NOMO-1 (cell line): ENCODE data around the gene VRK3.

Experiments
- DNase-seq, 2 experiments: peaks; one replicate each; lab custom pipeline; 2025; ENCODE audit not compliant: unreplicated experiment in 2 of 2; lab: John Stamatoyannopoulos, UW

VRK3 gene

DNA sequence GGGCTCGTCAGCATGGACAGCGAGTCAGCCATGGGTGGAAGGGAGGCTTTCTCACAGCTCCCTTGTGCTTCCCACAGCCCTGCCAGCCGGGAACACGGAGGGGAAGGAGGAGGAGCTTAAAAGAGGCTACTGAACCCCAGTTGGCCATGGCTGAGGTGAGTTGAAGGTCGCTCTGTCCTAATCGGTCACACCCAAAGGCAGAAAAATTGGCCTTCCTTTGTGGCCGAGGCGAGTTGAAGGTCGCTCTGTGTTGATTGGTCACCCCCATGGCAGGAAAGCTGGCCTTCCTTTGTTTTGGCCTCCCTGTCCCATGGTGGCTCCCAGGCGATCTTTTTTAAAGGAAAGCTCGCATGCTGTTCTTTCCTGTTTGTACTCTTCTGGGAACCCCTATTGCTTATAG is 5.8 kb upstream of the VRK3 start:
- no peak for DNase-seq

DNA sequence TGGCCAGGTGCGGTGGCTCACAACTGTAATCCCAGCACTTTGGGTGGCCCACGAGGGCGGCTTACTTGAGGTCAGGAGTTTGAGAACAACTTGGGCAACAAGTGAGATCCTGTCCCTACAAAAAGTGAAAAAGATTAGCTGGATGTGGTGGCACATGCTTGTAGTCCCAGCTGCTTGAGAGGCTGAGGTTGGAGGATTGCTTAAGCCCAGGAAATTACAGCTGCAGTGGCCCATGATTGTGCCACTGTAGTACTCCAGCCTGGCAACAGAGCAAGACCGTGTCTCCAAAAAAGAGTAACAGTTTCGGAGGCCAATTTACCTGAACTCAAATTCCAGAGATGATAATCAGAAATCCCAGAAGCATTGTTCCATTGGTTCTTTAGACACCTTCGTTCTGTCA is 5.1 kb upstream of the VRK3 start:
- DNase-seq, result no peak

DNA sequence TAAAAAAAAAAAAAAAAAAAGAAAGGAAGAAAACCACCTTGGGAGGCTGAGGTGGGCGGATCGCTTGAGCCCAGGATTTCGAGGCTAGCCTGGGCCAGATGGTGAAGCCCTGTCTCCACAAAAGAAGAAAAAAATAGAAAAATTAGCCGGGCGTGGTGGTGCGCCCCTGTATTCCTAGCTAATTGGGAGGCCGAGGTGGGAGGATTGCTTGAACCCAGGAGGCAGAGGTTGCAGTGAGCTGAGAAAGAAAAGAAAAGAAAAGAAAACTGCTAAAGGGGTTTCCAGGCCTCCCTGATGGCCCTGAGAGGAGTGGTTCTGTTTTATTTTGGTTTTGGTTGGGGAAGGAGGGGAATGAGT is 1.4 kb upstream of the VRK3 start:
- no peak for DNase-seq

DNA sequence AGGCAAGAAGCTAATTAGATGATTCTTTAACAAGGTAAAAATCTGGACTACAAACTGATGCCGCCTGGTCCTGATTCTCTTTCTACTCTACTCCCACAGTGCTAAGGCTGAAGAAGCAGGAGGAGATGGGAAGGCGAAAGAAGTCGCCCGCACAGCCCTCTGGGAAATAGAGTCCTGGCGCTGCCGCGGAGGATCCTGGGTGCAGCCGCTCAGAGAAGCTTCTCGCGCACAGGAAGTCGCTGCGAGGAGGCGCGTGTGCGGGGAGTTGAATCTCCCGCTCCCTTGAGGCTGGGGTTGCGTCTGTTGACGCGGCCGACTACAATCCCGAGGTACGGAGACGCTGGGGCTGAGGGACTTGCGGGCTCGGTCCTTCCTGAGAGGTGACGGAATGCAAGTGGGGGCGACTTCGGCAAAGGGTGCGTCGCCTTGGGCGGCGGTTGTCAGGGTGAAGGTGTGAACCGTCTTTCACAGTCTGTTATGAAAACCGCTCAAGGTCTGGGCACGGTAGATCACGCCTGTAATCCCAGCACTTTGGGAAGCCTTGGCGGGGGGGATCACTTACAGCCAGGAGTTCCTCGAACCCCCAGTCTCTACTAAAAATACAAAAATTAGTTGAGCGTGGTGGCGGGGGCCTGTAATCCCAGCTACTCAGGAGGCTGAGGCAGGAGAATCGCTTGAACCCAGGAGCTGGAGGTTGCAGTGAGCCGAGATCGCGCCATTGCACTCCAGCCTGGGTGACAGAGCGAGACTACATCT is 800 bp upstream of the VRK3 start, which contains the start of gene ZNF473:
ZNF473 (plus strand) TSS at position 212 of the 756 bp plus-strand sequence. CDS start 5,078 bp downstream, outside the sequence.
- DNase-seq, result peak; percentile 94 to 98

DNA sequence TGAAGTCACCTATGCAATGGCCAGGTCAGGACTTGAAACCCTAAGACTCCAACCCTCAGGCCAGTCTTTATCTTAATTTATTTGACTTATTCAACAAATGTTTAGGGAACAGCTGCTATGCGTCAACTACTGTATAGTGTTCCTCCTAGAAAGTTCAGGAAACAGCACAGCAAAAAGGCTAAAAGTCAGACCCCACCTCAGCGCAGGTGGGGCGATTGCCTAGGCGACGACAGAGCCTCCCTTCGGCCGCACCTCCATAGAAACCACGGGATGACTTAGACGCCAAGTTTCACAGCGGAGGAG is 502 bp downstream of the VRK3 start:
- DNase-seq, result peak in 1 of 2 experiments; percentile 39

DNA sequence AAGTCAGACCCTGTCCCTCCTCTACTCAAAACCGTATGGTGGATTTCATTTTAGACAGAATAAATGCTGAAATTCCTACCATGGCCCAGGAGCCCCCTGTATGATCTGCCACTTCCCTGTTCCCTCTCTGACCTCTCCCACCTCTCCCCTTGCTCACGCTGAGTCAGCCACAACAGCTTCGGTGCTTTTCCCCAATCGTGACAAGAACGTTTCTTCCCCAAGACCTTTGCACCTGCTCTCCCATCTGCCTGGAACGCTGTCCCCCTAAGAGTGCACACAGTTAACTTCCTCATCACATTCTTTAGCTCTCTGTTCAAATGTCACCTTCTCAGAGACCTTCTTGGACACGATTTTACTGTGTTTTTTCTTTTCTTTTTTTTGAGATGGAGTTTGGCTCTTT is 2.3 kb downstream of the VRK3 start:
- no peak for DNase-seq

DNA sequence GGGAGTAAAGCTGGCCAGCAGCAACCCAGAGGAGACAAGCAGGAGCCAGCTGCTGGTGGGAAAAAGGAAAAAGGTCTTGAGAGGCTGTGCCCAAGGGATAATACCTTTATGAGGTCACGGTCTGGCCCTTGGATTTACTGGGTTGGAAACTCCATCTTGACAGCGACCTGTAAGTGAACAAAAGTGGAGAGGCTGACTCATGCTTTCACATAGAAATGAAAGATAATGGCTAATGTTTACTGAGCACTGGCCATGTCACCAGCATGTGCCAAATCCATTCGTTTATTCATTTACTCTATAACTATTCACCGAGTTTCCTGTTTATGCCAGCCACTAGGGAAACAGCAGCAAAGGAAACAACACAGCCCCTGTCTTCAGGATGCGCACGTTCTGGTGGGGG is 4.7 kb downstream of the VRK3 start:
- DNase-seq, result no peak

DNA sequence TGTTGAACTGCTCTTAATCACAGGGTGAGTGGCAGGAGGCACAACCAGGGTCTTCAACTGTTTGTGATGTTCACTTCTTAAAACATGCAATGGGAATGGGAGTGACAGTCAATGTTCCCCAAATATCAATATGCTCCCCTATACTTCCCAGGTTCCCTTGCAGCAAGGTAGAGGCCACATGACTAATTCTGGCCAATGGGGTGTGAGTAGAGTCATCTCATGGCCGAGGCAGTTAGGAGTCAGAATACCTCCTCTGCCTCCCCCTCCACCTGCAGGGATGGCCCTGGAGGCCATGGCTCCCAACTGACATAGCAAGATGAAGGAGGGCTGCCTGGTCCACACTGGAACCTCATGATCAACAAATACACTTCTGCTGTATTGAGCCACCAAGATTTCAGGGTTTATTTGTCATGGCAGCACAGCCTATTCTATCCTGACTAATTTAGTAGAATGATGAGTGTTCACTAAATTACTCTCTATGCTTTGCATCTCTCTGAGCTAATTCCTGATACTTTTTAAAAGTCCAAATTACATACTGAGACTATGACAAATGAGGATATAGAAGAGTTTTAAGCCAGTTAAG is 8.9 kb downstream of the VRK3 start:
- no peak for DNase-seq

DNA sequence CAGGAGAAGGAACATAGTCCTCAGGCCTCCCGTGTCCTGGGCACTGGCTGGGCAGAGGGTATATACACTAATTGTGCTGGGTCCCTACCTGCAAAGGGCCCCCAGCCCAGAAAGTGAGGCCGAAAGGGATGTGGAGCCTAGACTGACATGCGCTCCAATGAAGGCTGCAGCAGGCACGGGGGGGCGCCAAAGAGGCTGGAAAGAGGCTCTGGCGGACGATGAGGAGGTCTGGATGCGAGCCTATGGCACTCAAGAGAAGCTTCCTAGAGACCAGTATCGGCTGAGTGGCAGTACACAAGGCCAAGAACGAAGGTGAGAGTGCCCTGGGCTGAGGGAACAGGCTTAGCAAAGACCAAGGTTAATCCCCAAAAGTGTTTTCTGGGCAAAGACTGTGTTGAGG is 16.6 kb downstream of the VRK3 start:
- DNase-seq, result no peak

DNA sequence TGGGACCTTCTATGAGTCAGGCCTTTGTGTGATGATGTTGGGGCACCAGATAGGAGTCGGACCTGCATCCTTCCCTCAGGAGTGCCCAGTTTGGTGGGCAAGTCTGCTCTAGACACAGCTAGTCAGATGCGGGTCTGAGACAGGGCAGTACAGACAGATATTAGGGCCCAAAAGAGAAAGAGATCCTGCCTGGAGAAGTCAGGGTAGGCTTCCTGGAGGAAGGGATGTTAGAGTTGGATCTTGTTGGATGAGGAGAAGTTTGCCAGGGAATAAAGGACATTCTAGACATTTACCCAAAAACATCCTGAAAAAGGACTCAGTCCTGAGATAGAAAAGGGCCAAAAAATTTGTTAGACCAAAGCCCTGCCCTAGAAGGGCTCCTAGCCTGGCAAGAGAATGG is 17.2 kb downstream of the VRK3 start:
- no peak for DNase-seq

DNA sequence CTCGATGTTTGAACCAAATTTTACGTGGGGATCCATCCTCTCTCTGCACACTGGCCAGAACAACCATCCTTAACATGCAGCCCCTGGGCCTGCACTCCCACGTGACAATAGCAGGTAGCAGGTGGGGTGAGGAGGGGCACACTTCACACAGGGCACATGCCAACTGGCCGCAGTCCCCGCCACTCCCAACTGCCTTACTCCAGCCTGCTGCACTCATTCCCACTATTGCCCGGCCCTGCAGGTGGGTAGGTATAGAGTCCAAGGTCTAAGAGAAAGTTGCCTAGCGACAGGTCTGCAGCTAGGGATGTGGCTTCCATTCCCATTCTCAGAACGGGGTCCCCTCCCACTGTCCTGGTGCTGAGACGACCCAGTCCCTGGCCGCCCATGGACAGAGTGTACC is 18.0 kb downstream of the VRK3 start:
- DNase-seq, result no peak

DNA sequence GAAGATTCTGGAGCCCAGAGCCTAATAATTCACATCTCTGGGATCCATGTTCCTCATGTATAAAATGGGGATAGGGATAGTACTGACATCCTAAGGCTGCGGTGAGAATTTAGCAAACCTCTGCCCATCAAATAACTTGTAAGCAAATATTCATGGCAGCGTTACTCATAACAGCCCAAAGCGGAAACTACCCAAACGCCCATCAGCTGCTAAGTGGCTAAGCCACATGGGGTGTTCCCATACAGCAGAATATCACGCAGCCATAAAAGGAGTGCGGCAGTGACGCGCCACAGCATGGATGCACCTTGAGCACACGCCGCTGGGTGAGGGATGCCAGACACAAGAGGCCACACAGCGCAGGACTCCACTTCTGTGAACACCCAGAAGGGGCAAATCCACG is 19.7 kb downstream of the VRK3 start:
- no peak for DNase-seq

DNA sequence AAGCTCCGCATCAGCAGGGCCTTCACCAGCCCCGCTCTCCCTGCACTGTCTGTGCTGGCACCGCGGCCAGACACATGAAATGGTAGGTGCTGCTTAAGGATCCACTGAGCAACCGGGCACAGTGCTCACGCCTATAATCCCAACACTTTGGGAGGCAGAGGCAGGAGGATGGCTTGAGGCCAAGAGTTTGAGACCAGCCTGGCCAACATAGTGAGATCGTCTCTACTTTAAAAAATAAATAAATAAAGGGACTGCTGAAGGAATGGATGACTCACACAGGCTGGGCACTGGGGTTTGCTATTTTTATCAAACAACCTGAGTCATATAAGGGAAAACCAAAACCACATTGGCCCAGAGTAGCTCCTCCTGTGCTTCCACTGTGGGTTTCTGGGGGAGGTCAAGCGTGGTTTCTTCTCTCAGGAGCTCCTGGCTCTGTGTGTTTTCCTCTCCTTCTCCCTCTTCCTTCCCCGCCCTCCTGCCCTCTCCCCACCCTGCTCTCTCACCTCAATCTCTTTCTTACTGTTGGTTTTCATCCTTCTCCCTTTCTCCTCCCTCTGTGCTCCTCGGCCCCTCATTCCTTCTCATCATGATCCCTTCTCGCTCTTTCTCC is 21.3 kb downstream of the VRK3 start:
- DNase-seq, result peak; percentile 42 to 76

DNA sequence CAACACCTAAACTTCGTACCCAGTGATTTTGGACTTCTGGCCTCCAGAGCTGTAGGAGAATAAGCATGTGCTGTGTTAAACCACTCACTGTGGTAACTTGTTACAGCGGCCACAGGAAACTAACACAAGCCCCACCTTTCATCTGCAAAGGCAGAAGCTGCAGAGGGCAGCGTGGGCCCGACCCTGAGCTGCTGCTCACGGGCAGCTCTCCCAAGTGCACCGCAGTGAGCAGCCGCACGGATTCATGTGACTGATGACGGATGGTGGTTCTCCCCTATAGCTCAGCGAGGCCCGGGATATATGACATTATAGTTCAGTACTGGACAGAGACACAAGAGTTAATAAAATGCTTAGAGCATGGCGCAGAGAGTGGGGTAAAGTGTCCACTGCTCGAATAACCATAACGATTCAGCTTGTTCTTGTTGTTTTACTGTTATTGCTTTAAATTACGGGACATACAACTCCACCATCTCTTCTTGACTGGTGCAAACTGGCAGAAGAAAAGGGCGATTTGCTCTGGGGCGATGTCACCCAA is 21.9 kb downstream of the VRK3 start:
- no peak for DNase-seq

DNA sequence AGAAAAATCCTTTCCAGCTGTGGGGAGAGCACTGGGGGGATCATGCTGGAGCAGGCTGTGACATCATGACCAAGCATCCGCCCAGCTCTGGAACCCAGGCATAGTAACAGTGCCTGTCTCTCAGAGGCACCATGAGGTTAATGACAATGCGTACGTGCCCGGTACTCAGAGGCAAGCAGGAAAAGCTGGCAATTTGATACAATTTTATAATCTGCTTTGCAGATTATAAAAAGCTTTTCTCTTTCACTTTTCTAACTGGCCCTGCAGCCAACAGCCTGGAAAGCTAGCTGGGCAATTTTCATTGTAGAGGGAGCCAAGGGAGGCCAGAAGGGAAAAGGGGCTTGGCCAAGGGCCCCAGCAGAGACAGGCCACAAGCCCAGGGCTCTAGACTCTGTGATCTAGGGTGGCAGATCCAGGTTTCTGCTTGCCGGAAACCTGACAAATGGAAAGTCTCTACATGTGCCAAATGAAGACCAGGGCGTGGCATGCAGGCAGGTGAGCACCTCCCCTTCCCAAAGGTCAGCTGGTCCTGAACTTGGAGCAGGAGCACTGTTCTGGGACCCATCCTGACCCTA is 22.7 kb downstream of the VRK3 start:
- no peak for DNase-seq

DNA sequence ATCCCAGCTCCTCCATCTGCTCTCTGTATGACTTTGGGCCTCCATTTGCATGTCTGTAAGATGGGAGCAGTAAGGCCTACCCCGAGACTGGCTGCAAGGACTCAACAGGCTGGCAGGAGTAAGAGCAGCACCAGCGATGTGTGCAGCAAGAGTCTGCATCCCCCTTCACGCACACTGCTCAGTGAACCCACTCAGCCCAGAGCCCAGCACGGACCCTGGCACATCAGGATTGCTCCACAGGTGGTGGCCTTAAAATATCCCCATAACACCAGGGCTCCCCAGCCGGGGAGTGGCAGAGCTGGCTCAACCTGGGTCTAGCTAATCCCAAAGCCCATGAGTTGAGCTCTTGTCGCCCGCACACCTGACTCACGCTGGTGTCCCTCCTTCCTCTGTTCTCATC is 23.4 kb downstream of the VRK3 start:
- DNase-seq, result no peak

DNA sequence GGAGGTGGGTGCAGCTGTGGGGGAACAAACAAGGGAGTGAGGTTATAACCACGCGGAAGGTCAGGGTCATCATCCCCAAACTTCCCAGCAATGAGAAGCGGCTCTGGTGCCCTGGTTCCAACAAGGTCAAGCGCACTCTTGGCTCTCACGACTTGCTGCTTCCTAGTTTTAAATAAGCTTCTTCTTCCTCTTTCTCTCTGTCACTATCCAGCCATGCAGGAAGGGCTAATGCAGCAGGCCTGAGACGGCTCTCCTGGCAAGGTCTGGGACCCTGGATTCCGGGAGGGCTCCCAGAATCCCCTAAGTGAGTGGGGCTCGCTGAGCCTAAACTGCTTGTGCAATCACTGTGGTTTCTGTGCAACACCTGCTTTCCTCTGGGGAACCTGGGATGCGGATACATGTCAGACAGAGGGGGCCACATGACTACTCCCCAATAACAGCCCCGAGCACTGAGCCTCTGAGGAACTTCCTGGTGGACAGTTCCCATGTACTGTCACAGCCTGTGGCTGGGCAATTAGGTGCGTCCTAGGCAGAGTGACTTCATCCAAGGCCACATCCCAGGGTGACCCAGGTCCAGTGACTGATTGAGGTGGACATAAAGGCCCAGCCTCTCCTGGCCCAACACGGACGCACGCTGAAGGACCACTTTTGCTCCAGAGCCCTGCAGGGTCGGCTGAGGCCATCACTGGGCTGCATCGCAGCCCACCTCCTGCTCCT is 24.2 kb downstream of the VRK3 start:
- peak; percentile 7 to 20 for DNase-seq

DNA sequence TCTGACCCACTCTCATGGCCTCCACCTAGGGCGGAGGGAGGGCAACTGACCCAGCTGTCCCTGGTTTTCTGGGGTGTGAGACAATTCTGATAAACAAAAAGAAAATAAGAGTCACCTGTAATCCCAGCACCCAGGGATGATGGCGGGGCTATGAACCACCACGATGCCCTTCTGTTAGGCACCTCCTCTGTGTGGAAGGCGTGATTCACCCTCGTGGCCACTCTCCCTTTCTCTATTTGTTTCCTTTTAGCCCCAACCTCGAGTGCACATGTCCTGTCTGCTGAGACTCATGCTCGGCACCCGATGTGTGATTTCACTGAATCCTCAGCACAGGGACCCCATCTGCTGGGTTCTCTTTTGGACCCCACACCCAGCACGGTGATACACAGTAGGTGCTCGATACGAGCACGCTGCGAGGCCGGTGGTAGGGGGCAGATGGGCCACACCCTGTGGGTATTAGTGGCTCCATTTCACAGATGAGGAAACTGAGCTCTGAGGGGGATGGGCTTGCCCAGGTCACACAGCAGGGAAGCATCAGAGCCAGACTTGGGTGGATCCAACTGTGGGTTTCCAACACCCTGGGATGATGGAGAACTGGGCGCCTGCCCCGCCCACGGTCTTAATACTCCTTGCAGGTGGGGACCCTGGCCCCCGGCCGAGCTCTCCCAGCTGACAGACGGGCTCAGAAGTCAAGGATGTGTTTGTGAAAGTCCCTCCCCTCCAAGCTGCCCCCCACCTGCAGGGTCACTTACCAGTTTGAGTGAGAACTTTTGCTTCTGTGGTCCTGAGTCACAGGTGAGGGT is 24.9 kb downstream of the VRK3 start:
- no peak for DNase-seq

DNA sequence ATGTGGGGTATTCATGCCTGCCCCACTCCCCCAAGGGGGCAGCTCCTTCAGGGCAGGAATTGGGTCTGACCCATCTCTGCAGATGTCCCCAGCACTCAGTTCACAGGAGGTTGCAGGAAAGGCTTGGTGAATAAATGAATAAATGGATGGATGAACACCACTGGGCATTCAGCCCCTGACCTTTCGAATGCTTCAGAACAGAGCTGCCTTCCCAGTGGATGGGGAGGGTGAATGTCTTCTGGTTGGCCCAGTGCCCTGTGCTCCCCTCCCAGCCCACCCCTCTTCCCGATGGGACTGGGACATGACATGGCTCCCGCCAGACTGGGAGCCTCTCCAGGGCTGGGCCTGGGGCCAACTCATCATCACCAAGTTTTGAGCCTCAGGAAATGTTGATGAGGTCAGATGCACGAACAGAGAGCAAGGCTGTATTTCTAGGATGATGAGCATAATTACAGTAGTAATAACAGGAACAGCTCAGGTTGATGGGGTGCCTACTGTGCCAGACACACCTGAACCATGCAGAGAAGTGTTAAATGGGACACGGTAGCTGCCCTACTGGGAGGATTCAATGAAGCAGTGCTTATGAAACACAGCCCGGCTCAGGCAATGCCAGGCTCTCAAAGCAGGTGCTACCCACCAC is 25.7 kb downstream of the VRK3 start:
- no peak for DNase-seq

DNA sequence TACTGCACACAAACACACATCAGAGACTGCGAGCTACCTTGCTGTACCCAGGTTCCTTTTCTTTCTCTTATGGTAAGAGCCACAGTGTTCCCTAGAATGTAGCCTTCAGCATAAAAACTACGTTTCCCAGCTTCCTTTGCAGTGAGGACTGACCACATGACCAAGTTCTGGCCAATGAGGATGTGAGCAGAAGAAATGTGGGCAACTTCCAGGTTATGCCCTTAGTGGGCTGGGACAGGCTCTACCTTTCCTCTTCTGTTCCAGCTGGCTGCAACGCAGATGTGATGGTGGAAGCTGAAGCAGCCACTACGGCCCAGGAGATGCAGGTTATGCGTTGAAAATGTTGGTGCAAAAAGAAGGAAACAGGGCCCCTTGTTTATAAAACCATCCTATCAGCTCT is 27.5 kb downstream of the VRK3 start:
- DNase-seq, result peak in 1 of 2 experiments; percentile 45
